ENCODE results near the gene ADD2.

- TF ChIP-seq CTCF (IDR thresholded peaks at IDR 0.05) (no peak), POLR2A (IDR thresholded peaks at IDR 0.05) (no peak)
Measured at GRCh38 chr2:70716951-70717350, 51.0 kb downstream of the ADD2 start.
